CD14-positive monocyte (primary cell): ENCODE results near the gene PCDHGA11. TPM values are rescaled to one million over a fixed set of nuclear protein-coding genes. Genes with fewer than 3 reads are reported as not detected.

Experiments
- DNase-seq, 3 donors: peaks; one replicate each; pipeline ENCODE4 v3.0.0-alpha.2; 2011 to 2022
- H2AFZ ChIP-seq: 2 replicates; pipeline ENCODE4 v1.6.0; 2012; ENCODE audit warnings: mild to moderate bottlenecking, low read depth, low read length, inconsistent platforms; ENCODE audit not compliant: insufficient read depth, poor library complexity, severe bottlenecking
- H3K27ac ChIP-seq, 2 donors: 1 replicate in 1 of 2; 2 replicates in 1 of 2; pipeline ENCODE4 v1.5.1; 2012 to 2013; ENCODE audit warnings: low read length in 2 of 2, control low read depth in 1 of 2, inconsistent platforms in 1 of 2, low read depth in 1 of 2, mild to moderate bottlenecking in 1 of 2
- H3K27me3 ChIP-seq, 2 donors: one replicate each; pipeline versions ENCODE4 v1.6.0 to v1.6.1; 2011 to 2013; ENCODE audit warnings: low read length in 2 of 2; ENCODE audit not compliant: control insufficient read depth in 2 of 2, insufficient read depth in 2 of 2
- H3K36me3 ChIP-seq, 2 donors: replicated peaks in 1 of 2; 1 replicate in 1 of 2; 2 replicates in 1 of 2; pipeline versions ENCODE4 v1.5.1 to v1.6.1; 2012 to 2013; ENCODE audit warnings: low read length in 2 of 2, control low read depth in 1 of 2, inconsistent platforms in 1 of 2, mild to moderate bottlenecking in 1 of 2; ENCODE audit not compliant: insufficient read depth in 2 of 2, control insufficient read depth in 1 of 2
- H3K4me1 ChIP-seq, 2 donors: 1 replicate in 1 of 2; 2 replicates in 1 of 2; pipeline versions ENCODE4 v1.5.1 to v1.6.1; 2012 to 2013; ENCODE audit warnings: low read length in 2 of 2, control low read depth in 1 of 2, inconsistent platforms in 1 of 2, mild to moderate bottlenecking in 1 of 2, moderate library complexity in 1 of 2; ENCODE audit not compliant: insufficient read depth in 2 of 2, control insufficient read depth in 1 of 2
- H3K4me2 ChIP-seq: replicated peaks from 2 replicates; pipeline ENCODE3; 2012; ENCODE audit warnings: low read length, moderate library complexity, mild to moderate bottlenecking; ENCODE audit not compliant: poor library complexity, severe bottlenecking; ENCODE audit errors: extremely low read depth
- H3K4me3 ChIP-seq, 3 experiments: fragments of 200-600 bp in 1 of 3; sonication (generic) in 1 of 3; replicated peaks in 1 of 3; 1 replicate in 2 of 3; 2 replicates in 1 of 3; pipeline ENCODE4 v1.5.1; 2011 to 2013; ENCODE audit warnings: low read length in 3 of 3, mild to moderate bottlenecking in 3 of 3, control low read depth in 2 of 3, low read depth in 2 of 3, inconsistent platforms in 1 of 3, moderate library complexity in 1 of 3
- H3K79me2 ChIP-seq: 2 replicates; pipeline ENCODE4 v1.6.0; 2012; ENCODE audit warnings: mild to moderate bottlenecking, control low read depth, inconsistent platforms, low read length, moderate library complexity; ENCODE audit not compliant: insufficient read depth
- H3K9ac ChIP-seq: 2 replicates; pipeline ENCODE4 v1.6.0; 2017; ENCODE audit warnings: low read length, mild to moderate bottlenecking; ENCODE audit not compliant: insufficient read depth, poor library complexity, severe bottlenecking
- H3K9me3 ChIP-seq, 2 donors: replicated peaks in 1 of 2; 1 replicate in 1 of 2; 2 replicates in 1 of 2; pipeline versions ENCODE4 v1.5.1 to v1.6.1; 2012 to 2013; ENCODE audit warnings: low read length in 2 of 2, control low read depth in 1 of 2; ENCODE audit not compliant: control insufficient read depth in 1 of 2, insufficient read depth in 1 of 2
- H4K20me1 ChIP-seq: 2 replicates; pipeline ENCODE4 v1.6.0; 2012; ENCODE audit warnings: mild to moderate bottlenecking, low read length, control low read depth, moderate library complexity; ENCODE audit not compliant: insufficient read depth
- H3K27ac Mint-ChIP-seq, 7 donors: one replicate each; pipeline ENCODE4 v1.8.0; 2020; ENCODE audit warnings: mild to moderate bottlenecking in 7 of 7, mixed read lengths in 7 of 7, moderate library complexity in 6 of 7, inconsistent platforms in 2 of 7
- H3K27me3 Mint-ChIP-seq, 3 donors: one replicate each; pipeline ENCODE4 v1.8.0; 2021 to 2022; ENCODE audit warnings: low read depth in 3 of 3, mild to moderate bottlenecking in 3 of 3, mixed read lengths in 3 of 3, moderate library complexity in 3 of 3, inconsistent platforms in 1 of 3
- H3K36me3 Mint-ChIP-seq, 2 donors: one replicate each; pipeline ENCODE4 v1.8.0; 2020; ENCODE audit warnings: mixed read lengths in 2 of 2, inconsistent platforms in 1 of 2, mild to moderate bottlenecking in 1 of 2
- H3K4me1 Mint-ChIP-seq: one replicate; pipeline ENCODE4 v1.8.0; 2020; ENCODE audit warnings: mild to moderate bottlenecking, mixed read lengths
- H3K4me3 Mint-ChIP-seq, 2 donors: one replicate each; pipeline ENCODE4 v1.8.0; 2020; ENCODE audit warnings: mild to moderate bottlenecking in 2 of 2, mixed read lengths in 2 of 2, moderate library complexity in 1 of 2
- H3K9me3 Mint-ChIP-seq, 7 donors: one replicate each; pipeline ENCODE4 v1.8.0; 2020 to 2022; ENCODE audit warnings: mixed read lengths in 7 of 7, mild to moderate bottlenecking in 6 of 7, moderate library complexity in 6 of 7, inconsistent platforms in 2 of 7
- CTCF ChIP-seq: fragments of 200-600 bp; IDR thresholded peaks from one replicate; pipeline ENCODE4 v1.8.0; 2022; ENCODE audit warnings: antibody characterized with exemption, mild to moderate bottlenecking
- WGBS: methylation state at CpG from one replicate; pipeline ENCODE4 v1.1.5; 2013; ENCODE audit warnings: missing lambda C conversion rate; ENCODE audit not compliant: insufficient coverage; 5-methylcytosine and 5-hydroxymethylcytosine counted together
- intact Hi-C, 2 donors: fragments of 100-400 bp; cut with micrococcal nuclease; formaldehyde crosslinking; loops; one replicate each; pipeline versions ENCODE4 v1.15.0 to v1.15.1; 2023
- polyA plus RNA-seq, 3 donors: library from polyadenylated mRNA; depleted of rRNA in 1 of 3; unstranded in 2 of 3; stranded (reverse) in 1 of 3; fragments of 300-500 nt in 2 of 3; fragments of >200 nt in 1 of 3; fragmentation: Illumina TruSeq in 2 of 3; gene quantifications; 1 replicate in 2 of 3; 2 replicates in 1 of 3; pipeline ENCODE4 v1.2.3, GENCODE V29; 2012 to 2021

Gene PCDHGA11
- polyA plus RNA-seq, 3 donors, result not detected

GRCh38 chr5:141388661-141389060, 32.2 kb upstream of the PCDHGA11 start:
- Mint-ChIP-seq H3K4me1 (peaks cover 5% of the 10 kb centered on the region), H3K9me3 (peaks cover 40 to 81% (median 64%) of the 10 kb centered on the region in 7 donors), H3K4me3 (peak overlapping the region in 1 of 2 donors; percentile 63), H3K27ac (no peak overlapping the region), H3K36me3 (peaks cover 7 to 13% of the 10 kb centered on the region in 2 donors), H3K27me3 (peaks cover 45 to 79% (median 77%) of the 10 kb centered on the region in 3 donors)
- H3K4me2 ChIP-seq, result no peak overlapping the region
- WGBS, result no CpG with 5 or more reads among the region's 10 CpGs
- intact Hi-C loops, result no loop called here
- no peak for DNase-seq
- no peaks in the 10 kb centered on the region for H4K20me1 ChIP-seq
- H3K9me3 ChIP-seq, result peaks cover 50 to 95% of the 10 kb centered on the region in 2 donors
- no peak for TF ChIP-seq CTCF
- no peak overlapping the region for H2AFZ ChIP-seq
- peaks cover 39 to 96% of the 10 kb centered on the region in 2 donors for H3K27me3 ChIP-seq
- no peak overlapping the region for H3K27ac ChIP-seq
- no peaks in the 10 kb centered on the region for H3K4me1 ChIP-seq
- H3K9ac ChIP-seq, result no peak overlapping the region
- H3K79me2 ChIP-seq, result no peaks in the 10 kb centered on the region
- no peak overlapping the region for H3K4me3 ChIP-seq
- no peaks in the 10 kb centered on the region for H3K36me3 ChIP-seq

GRCh38 chr5:141389153-141390042, 31.5 kb upstream of the PCDHGA11 start:
- H3K9me3 ChIP-seq, result peaks cover 52 to 96% of the 10 kb centered on the region in 2 donors
- peaks cover 40 to 96% of the 10 kb centered on the region in 2 donors for H3K27me3 ChIP-seq

More at GRCh38 chr5:141389153-141390042, 31.5 kb upstream of the PCDHGA11 start:
- Mint-ChIP-seq H3K4me3 (peak overlapping the region; percentile 1 to 75), H3K27ac (no peak overlapping the region), H3K27me3 (peaks cover 51 to 82% (median 77%) of the 10 kb centered on the region in 3 donors), H3K4me1 (peaks cover 5% of the 10 kb centered on the region), H3K9me3 (peaks cover 43 to 81% (median 64%) of the 10 kb centered on the region in 7 donors), H3K36me3 (peaks cover 7 to 12% of the 10 kb centered on the region in 2 donors)
- no peak for DNase-seq
- Histone ChIP-seq H3K9ac (no peak overlapping the region), H3K4me1 (no peaks in the 10 kb centered on the region), H3K79me2 (no peaks in the 10 kb centered on the region), H3K4me3 (no peak overlapping the region), H3K36me3 (no peaks in the 10 kb centered on the region), H2AFZ (no peak overlapping the region), H4K20me1 (no peaks in the 10 kb centered on the region), H3K27ac (no peak overlapping the region), H3K4me2 (no peak overlapping the region)
- TF ChIP-seq CTCF, result no peak
- WGBS, result 37% methylated on average over 77 of the region's 77 CpGs
- intact Hi-C loops, result no loop called here
